Right lobe of liver (tissue), 4 donors: ENCODE measurements around the gene PAQR7.

Experiments
- POLR2A ChIP-seq: fragments of 450-650 bp; IDR thresholded peaks from one replicate; pipeline ENCODE4 v1.6.1; 2017; ENCODE audit warnings: antibody characterized with exemption, mild to moderate bottlenecking
- TF ChIP-seq, protein P1 (sequence below), 4 donors: fragments of 200-600 bp in 3 of 4; fragments of 450-650 bp in 1 of 4; IDR thresholded peaks; one replicate each; pipeline versions ENCODE4 v1.5.1 to v1.8.0; 2016 to 2022; ENCODE audit warnings: antibody characterized with exemption in 4 of 4, mild to moderate bottlenecking in 2 of 4
- donor health status: DM: no; HTN: no; CAD: no.
- donor health status: DM: no; HTN: no; CAD: no.
- donor health status: DM: no; HTN: yes; CAD: no.

DNA sequence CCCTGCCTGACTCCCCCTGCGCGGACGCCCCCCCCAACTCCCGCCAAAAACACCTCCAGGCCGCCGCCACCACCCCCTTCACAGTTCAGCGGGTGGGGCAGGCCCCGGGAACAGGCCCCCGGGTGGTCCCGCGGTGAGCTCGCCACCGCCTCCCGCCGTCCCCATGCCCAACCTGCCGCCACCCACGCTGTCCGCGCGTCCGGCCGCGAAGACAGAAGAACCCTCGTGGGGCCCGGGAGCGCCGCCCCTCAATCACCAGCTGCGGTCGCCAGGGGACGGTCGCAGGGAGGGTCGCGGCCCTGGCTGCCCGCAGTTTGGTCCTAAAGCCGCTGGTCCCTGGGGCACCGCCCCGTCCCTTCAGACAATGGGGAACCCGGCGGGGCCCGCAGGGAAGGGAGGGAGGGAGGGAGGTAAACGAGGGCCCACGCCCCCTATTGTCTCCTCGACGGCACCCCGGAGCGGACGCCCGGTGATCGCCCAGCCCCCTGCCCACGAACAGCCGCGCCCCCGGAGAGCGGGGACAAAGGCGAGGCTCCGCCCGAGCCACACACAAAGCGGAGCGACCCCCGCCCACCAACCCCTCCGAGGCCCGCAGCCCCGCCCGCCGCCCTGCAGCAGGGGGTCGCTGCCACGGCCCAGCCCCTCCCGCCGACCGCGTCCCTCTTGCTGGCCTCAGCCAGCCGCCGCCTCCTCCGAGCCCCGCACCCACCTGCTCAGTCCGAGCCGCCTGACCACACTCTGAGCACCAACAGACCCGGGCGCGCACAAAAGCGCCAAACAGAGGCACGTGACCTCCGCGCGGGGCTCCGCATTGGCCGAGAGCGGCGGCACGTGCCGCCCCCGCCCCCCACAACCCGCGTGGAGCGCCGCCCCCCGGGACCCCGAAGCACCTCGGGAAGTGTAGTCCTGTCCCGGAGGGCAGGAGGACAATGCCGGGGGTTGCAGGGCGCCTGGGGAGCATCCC is 30.5 kb upstream of the PAQR7 start, which contains the start of gene STMN1:
- TF ChIP-seq, protein P1, sequence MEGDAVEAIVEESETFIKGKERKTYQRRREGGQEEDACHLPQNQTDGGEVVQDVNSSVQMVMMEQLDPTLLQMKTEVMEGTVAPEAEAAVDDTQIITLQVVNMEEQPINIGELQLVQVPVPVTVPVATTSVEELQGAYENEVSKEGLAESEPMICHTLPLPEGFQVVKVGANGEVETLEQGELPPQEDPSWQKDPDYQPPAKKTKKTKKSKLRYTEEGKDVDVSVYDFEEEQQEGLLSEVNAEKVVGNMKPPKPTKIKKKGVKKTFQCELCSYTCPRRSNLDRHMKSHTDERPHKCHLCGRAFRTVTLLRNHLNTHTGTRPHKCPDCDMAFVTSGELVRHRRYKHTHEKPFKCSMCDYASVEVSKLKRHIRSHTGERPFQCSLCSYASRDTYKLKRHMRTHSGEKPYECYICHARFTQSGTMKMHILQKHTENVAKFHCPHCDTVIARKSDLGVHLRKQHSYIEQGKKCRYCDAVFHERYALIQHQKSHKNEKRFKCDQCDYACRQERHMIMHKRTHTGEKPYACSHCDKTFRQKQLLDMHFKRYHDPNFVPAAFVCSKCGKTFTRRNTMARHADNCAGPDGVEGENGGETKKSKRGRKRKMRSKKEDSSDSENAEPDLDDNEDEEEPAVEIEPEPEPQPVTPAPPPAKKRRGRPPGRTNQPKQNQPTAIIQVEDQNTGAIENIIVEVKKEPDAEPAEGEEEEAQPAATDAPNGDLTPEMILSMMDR (IDR thresholded peaks at IDR 0.05) = no peak
- peak; percentile 80 for TF ChIP-seq POLR2A
